Natural killer cell (primary cell): ENCODE data around the gene ITPKC. TPM values are rescaled to one million over a fixed set of nuclear protein-coding genes. Genes with fewer than 3 reads are reported as not detected.

Source experiments
- ATAC-seq, 3 donors: fragments of 150-1000 bp in 2 of 3; fragments of 200-7000 bp in 1 of 3; cut with Tn5 transposase; 1 replicate in 1 of 3; 2 replicates in 2 of 3; pipeline ENCODE4 v1.10.0; 2021; ENCODE audit warnings: mild to moderate bottlenecking in 2 of 3, moderate library complexity in 2 of 3
- DNase-seq, 2 donors: peaks; one replicate each; pipeline versions ENCODE4 v3.0.0 to v3.0.0-alpha.2; 2013 to 2021; ENCODE audit warnings: mixed read lengths in 1 of 2
- H3K27ac ChIP-seq: one replicate; pipeline ENCODE4 v1.5.1; 2013; ENCODE audit warnings: mild to moderate bottlenecking, low read length
- H3K27me3 ChIP-seq: one replicate; pipeline ENCODE4 v1.6.1; 2013; ENCODE audit warnings: low read length; ENCODE audit not compliant: control insufficient read depth, insufficient read depth
- H3K36me3 ChIP-seq: one replicate; pipeline ENCODE4 v1.6.1; 2013; ENCODE audit warnings: low read length; ENCODE audit not compliant: control insufficient read depth, insufficient read depth
- H3K4me1 ChIP-seq: one replicate; pipeline ENCODE4 v1.6.1; 2013; ENCODE audit warnings: low read length; ENCODE audit not compliant: control insufficient read depth, insufficient read depth
- H3K4me3 ChIP-seq: one replicate; pipeline ENCODE4 v1.5.1; 2013; ENCODE audit warnings: low read length
- H3K9me3 ChIP-seq: one replicate; pipeline ENCODE4 v1.6.1; 2013; ENCODE audit warnings: low read length; ENCODE audit not compliant: control insufficient read depth, insufficient read depth
- H3K27ac Mint-ChIP-seq, 2 donors: one replicate each; pipeline ENCODE4 v1.8.0; 2022; ENCODE audit warnings: mild to moderate bottlenecking in 2 of 2, mixed read lengths in 2 of 2, moderate library complexity in 1 of 2
- H3K27me3 Mint-ChIP-seq, 2 donors: one replicate each; pipeline ENCODE4 v1.8.0; 2022; ENCODE audit warnings: low read depth in 2 of 2, mixed read lengths in 2 of 2
- H3K36me3 Mint-ChIP-seq: one replicate; pipeline ENCODE4 v1.8.0; 2022; ENCODE audit warnings: mixed read lengths
- H3K4me1 Mint-ChIP-seq, 2 donors: one replicate each; pipeline ENCODE4 v1.8.0; 2022; ENCODE audit warnings: mixed read lengths in 2 of 2
- H3K4me3 Mint-ChIP-seq: one replicate; pipeline ENCODE4 v1.8.0; 2022; ENCODE audit warnings: mild to moderate bottlenecking, moderate library complexity, mixed read lengths
- H3K9me3 Mint-ChIP-seq, 2 donors: one replicate each; pipeline ENCODE4 v1.8.0; 2022; ENCODE audit warnings: mixed read lengths in 2 of 2
- CTCF ChIP-seq: fragments of 200-600 bp; IDR thresholded peaks from one replicate; pipeline ENCODE4 v1.8.0; 2022; ENCODE audit warnings: antibody characterized with exemption
- WGBS: methylation state at CpG from one replicate; pipeline ENCODE4 v1.1.7; 2013; ENCODE audit warnings: missing lambda C conversion rate; ENCODE audit not compliant: insufficient coverage; 5-methylcytosine and 5-hydroxymethylcytosine counted together
- intact Hi-C: fragments of 100-400 bp; cut with micrococcal nuclease; formaldehyde crosslinking; loops from one replicate; pipeline ENCODE4 v1.14.2; 2022
- total RNA-seq, 4 donors: library from RNA; stranded (reverse); fragments of 120-200 nt in 1 of 4; gene quantifications; one replicate each; pipeline versions ENCODE4 v1.2.3 to v1.2.4, GENCODE V29; 2013 to 2022

The ITPKC gene
- total RNA-seq, 3 donors from 2014 or later (not counting 1 experiment from before 2014, with no cell fraction given): 8.7 to 11.1 (median 11.0) TPM

- ATAC-seq (peak; percentile 64 to 73 (median 70)), DNase-seq (peak; percentile 65 to 84)
- no peaks in the 10 kb centered on the region for H3K9me3 ChIP-seq
- TF ChIP-seq CTCF: no peak
- Mint-ChIP-seq H3K27ac (no peak overlapping the region), H3K4me3 (no peak overlapping the region), H3K9me3 (no peaks in the 10 kb centered on the region), H3K4me1 (peaks cover 0 to 28% of the 10 kb centered on the region in 2 donors), H3K36me3 (no peaks in the 10 kb centered on the region), H3K27me3 (no peaks in the 10 kb centered on the region)
- intact Hi-C loops: loop anchor here (1.0 to 5.0 kb wide), 6 partner anchors 14 to 640 kb away; partner anchors contain the start of genes MIA and RAB4B
- H3K4me1 ChIP-seq: peaks cover 45% of the 10 kb centered on the region
- H3K36me3 ChIP-seq: no peaks in the 10 kb centered on the region
- H3K27ac ChIP-seq: peak overlapping the region; percentile 64
- no peaks in the 10 kb centered on the region for H3K27me3 ChIP-seq
- WGBS: 50% methylated on average over 12 of the region's 12 CpGs
- no peak overlapping the region for H3K4me3 ChIP-seq
Observed at GRCh38 chr19:40687525-40688016, 29.3 kb upstream of the ITPKC start.

- Mint-ChIP-seq H3K27me3 (no peaks in the 10 kb centered on the region), H3K27ac (no peak overlapping the region), H3K36me3 (no peaks in the 10 kb centered on the region), H3K4me1 (peaks cover 0 to 28% of the 10 kb centered on the region in 2 donors), H3K9me3 (no peaks in the 10 kb centered on the region), H3K4me3 (no peak overlapping the region)
- ATAC-seq: no peak
- intact Hi-C loops: loop anchor here (5.0 kb wide), 2 partner anchors 89 to 639 kb away; partner anchors contain the start of genes MIA and RAB4B
- Histone ChIP-seq H3K27me3 (no peaks in the 10 kb centered on the region), H3K9me3 (no peaks in the 10 kb centered on the region), H3K4me1 (peaks cover 45% of the 10 kb centered on the region), H3K4me3 (no peak overlapping the region), H3K27ac (peak overlapping the region; percentile 64), H3K36me3 (no peaks in the 10 kb centered on the region)
- DNase-seq: no peak
- no peak for TF ChIP-seq CTCF
- WGBS: 85% methylated on average over 1 of the region's 1 CpG
Observed at GRCh38 chr19:40688309-40688708, 28.6 kb upstream of the ITPKC start.

- Histone ChIP-seq H3K4me3 (no peak overlapping the region), H3K36me3 (no peaks in the 10 kb centered on the region), H3K4me1 (peaks cover 45% of the 10 kb centered on the region), H3K27me3 (no peaks in the 10 kb centered on the region), H3K9me3 (no peaks in the 10 kb centered on the region), H3K27ac (no peak overlapping the region)
- H3K9me3 Mint-ChIP-seq: no peaks in the 10 kb centered on the region
- H3K27ac Mint-ChIP-seq: no peak overlapping the region
- no peak overlapping the region for H3K4me3 Mint-ChIP-seq
- DNase-seq (no peak), ATAC-seq (no peak)
- H3K4me1 Mint-ChIP-seq: peaks cover 0 to 28% of the 10 kb centered on the region in 2 donors
- no peaks in the 10 kb centered on the region for H3K36me3 Mint-ChIP-seq
- intact Hi-C loops: loop anchor here (5.0 kb wide), 2 partner anchors 88 to 638 kb away; partner anchors contain the start of genes MIA and RAB4B
- no peak for TF ChIP-seq CTCF
- WGBS: 72% methylated on average over 4 of the region's 4 CpGs
- no peaks in the 10 kb centered on the region for H3K27me3 Mint-ChIP-seq
Observed at GRCh38 chr19:40688987-40689338, 27.9 kb upstream of the ITPKC start.
